Trophoblast cell (in vitro differentiated cells and primary cell): Measurements from ENCODE around the gene DSCAM.
"Not testable (repeated sequence)": the region's sequence is repeated elsewhere in the genome, so short reads cannot be mapped to it uniquely, and the experiment has no call there.

Experiments used
- DNase-seq, 2 donors: peaks; one replicate each; pipeline ENCODE4 v3.0.0-alpha.2; 2016
- H2AFZ ChIP-seq: 2 replicates; pipeline ENCODE4 v1.6.1; 2013; ENCODE audit warnings: low read length, moderate library complexity, mild to moderate bottlenecking; ENCODE audit not compliant: insufficient read depth, poor library complexity
- H2AK5ac ChIP-seq: 2 replicates; pipeline ENCODE4 v1.6.1; 2013; ENCODE audit warnings: mild to moderate bottlenecking, low read length
- H2BK120ac ChIP-seq: 2 replicates; pipeline ENCODE4 v1.6.1; 2013; ENCODE audit warnings: low read length, mild to moderate bottlenecking, moderate library complexity; ENCODE audit not compliant: insufficient read depth, poor library complexity
- H2BK12ac ChIP-seq: 2 replicates; pipeline ENCODE4 v1.6.1; 2013; ENCODE audit warnings: mild to moderate bottlenecking, low read length, moderate library complexity
- H2BK5ac ChIP-seq: 2 replicates; pipeline ENCODE4 v1.6.1; 2013; ENCODE audit warnings: low read length, low read depth, moderate library complexity, mild to moderate bottlenecking; ENCODE audit not compliant: poor library complexity
- H3K14ac ChIP-seq: 2 replicates; pipeline ENCODE4 v1.6.1; 2013; ENCODE audit warnings: mild to moderate bottlenecking, low read length
- H3K18ac ChIP-seq: 2 replicates; pipeline ENCODE4 v1.6.1; 2013; ENCODE audit warnings: mild to moderate bottlenecking, low read length
- H3K23ac ChIP-seq: 2 replicates; pipeline ENCODE4 v1.6.1; 2013; ENCODE audit warnings: low read length
- H3K27ac ChIP-seq: 2 replicates; pipeline ENCODE4 v1.5.1; 2013; ENCODE audit warnings: low read depth, mild to moderate bottlenecking, inconsistent platforms, low read length, moderate library complexity
- H3K27me3 ChIP-seq: 2 replicates; pipeline ENCODE4 v1.6.1; 2013; ENCODE audit warnings: inconsistent platforms, mild to moderate bottlenecking, low read length, moderate library complexity; ENCODE audit not compliant: insufficient read depth
- H3K36me3 ChIP-seq, 2 experiments: 1 replicate in 1 of 2; 2 replicates in 1 of 2; pipeline ENCODE4 v1.6.1; 2013; ENCODE audit warnings: low read length in 2 of 2, mild to moderate bottlenecking in 2 of 2, moderate library complexity in 1 of 2; ENCODE audit not compliant: insufficient read depth in 2 of 2, control insufficient read depth in 1 of 2
- H3K4ac ChIP-seq: 2 replicates; pipeline ENCODE4 v1.6.1; 2013; ENCODE audit warnings: low read depth, mild to moderate bottlenecking, low read length, moderate library complexity
- H3K4me1 ChIP-seq, 2 experiments: 1 replicate in 1 of 2; 2 replicates in 1 of 2; pipeline ENCODE4 v1.6.1; 2013; ENCODE audit warnings: low read length in 2 of 2, mild to moderate bottlenecking in 2 of 2, moderate library complexity in 1 of 2; ENCODE audit not compliant: insufficient read depth in 2 of 2, control insufficient read depth in 1 of 2
- H3K4me2 ChIP-seq: 2 replicates; pipeline ENCODE4 v1.6.1; 2013; ENCODE audit warnings: inconsistent platforms, mild to moderate bottlenecking, low read length, moderate library complexity
- H3K4me3 ChIP-seq: 2 replicates; pipeline ENCODE4 v1.5.1; 2013; ENCODE audit warnings: mild to moderate bottlenecking, low read depth, low read length, inconsistent platforms
- H3K79me1 ChIP-seq: one replicate; pipeline ENCODE4 v1.6.1; 2013; ENCODE audit warnings: low read length
- H3K79me2 ChIP-seq: 2 replicates; pipeline ENCODE4 v1.6.1; 2013; ENCODE audit warnings: low read length, mild to moderate bottlenecking; ENCODE audit not compliant: control insufficient read depth, insufficient read depth, poor library complexity
- H3K9ac ChIP-seq: 2 replicates; pipeline ENCODE4 v1.6.1; 2013; ENCODE audit warnings: mild to moderate bottlenecking, low read length
- H3K9me3 ChIP-seq: 2 replicates; pipeline ENCODE4 v1.6.1; 2013; ENCODE audit warnings: low read depth, mild to moderate bottlenecking, control low read depth, inconsistent platforms, low read length; ENCODE audit not compliant: insufficient read depth
- H4K12ac ChIP-seq: 2 replicates; pipeline ENCODE4 v1.6.1; 2013; ENCODE audit warnings: low read depth, mild to moderate bottlenecking, low read length, moderate library complexity
- H4K8ac ChIP-seq: 2 replicates; pipeline ENCODE4 v1.6.1; 2013; ENCODE audit warnings: low read depth, mild to moderate bottlenecking, low read length, moderate library complexity
- H4K91ac ChIP-seq: one replicate; pipeline ENCODE4 v1.6.1; 2013; ENCODE audit warnings: low read depth, mild to moderate bottlenecking, low read length, moderate library complexity
- WGBS: extraction: QIAGEN DNeasy Blood & Tissue Kit; methylation state at CpG from one replicate; pipeline ENCODE4 v1.1.7; 2013; ENCODE audit warnings: missing lambda C conversion rate; ENCODE audit not compliant: insufficient read length, insufficient coverage; ENCODE audit errors: extremely low coverage; 5-methylcytosine and 5-hydroxymethylcytosine counted together

Gene DSCAM

GRCh38 chr21:40447016-40447415 lies 399.9 kb downstream of the DSCAM start:
- no peaks in the 10 kb centered on the region for H3K9me3 ChIP-seq
- no peak overlapping the region for H4K8ac ChIP-seq
- H3K4me3 ChIP-seq: no peak overlapping the region
- H3K4me2 ChIP-seq: no peak overlapping the region
- no CpG with 5 or more reads among the region's 2 CpGs for WGBS
- H3K36me3 ChIP-seq: no peaks in the 10 kb centered on the region
- H3K27me3 ChIP-seq: no peaks in the 10 kb centered on the region
- no peak overlapping the region for H3K9ac ChIP-seq
- no peak overlapping the region for H3K14ac ChIP-seq
- H3K4me1 ChIP-seq: no peaks in the 10 kb centered on the region
- no peak overlapping the region for H4K12ac ChIP-seq
- H3K23ac ChIP-seq: no peak overlapping the region
- H3K27ac ChIP-seq: no peak overlapping the region
- no peak overlapping the region for H2AFZ ChIP-seq
- no peaks in the 10 kb centered on the region for H3K79me1 ChIP-seq
- no peak overlapping the region for H2AK5ac ChIP-seq
- H4K91ac ChIP-seq: no peak overlapping the region
- no peaks in the 10 kb centered on the region for H3K79me2 ChIP-seq
- H2BK12ac ChIP-seq: no peak overlapping the region
- no peak overlapping the region for H3K18ac ChIP-seq
- no peak overlapping the region for H3K4ac ChIP-seq
- H2BK5ac ChIP-seq: no peak overlapping the region
- H2BK120ac ChIP-seq: no peak overlapping the region
- no peak for DNase-seq

- H3K36me3 ChIP-seq: no peaks in the 10 kb centered on the region
Measured at GRCh38 chr21:40445349-40445921, 401.5 kb downstream of the DSCAM start.

GRCh38 chr21:40439581-40439980 lies 407.4 kb downstream of the DSCAM start:
- H3K4me1 ChIP-seq, H3K9me3 ChIP-seq, H3K79me2 ChIP-seq, H3K4me2 ChIP-seq, H2AFZ ChIP-seq, H3K27ac ChIP-seq, DNase-seq, H3K36me3 ChIP-seq, H3K27me3 ChIP-seq, H4K8ac ChIP-seq, H2BK5ac ChIP-seq, H3K18ac ChIP-seq, H3K9ac ChIP-seq, H2AK5ac ChIP-seq, H3K79me1 ChIP-seq, H3K4me3 ChIP-seq, H3K4ac ChIP-seq, H2BK12ac ChIP-seq, H3K14ac ChIP-seq, H4K91ac ChIP-seq, H4K12ac ChIP-seq, H2BK120ac ChIP-seq, H3K23ac ChIP-seq: not testable (repeated sequence)
- no CpG with 5 or more reads among the region's 2 CpGs for WGBS

More at GRCh38 chr21:40445349-40445921, 401.5 kb downstream of the DSCAM start:
- Histone ChIP-seq H3K18ac (no peak overlapping the region), H3K79me2 (no peaks in the 10 kb centered on the region), H3K14ac (no peak overlapping the region), H3K27ac (no peak overlapping the region), H2AK5ac (no peak overlapping the region), H2BK12ac (no peak overlapping the region), H4K8ac (no peak overlapping the region), H4K12ac (no peak overlapping the region), H3K27me3 (no peaks in the 10 kb centered on the region), H2BK5ac (no peak overlapping the region), H2AFZ (no peak overlapping the region), H3K4me2 (no peak overlapping the region), H4K91ac (no peak overlapping the region), H3K9ac (no peak overlapping the region), H3K4me1 (no peaks in the 10 kb centered on the region), H3K79me1 (no peaks in the 10 kb centered on the region), H3K4me3 (no peak overlapping the region), H2BK120ac (no peak overlapping the region), H3K9me3 (no peaks in the 10 kb centered on the region), H3K4ac (no peak overlapping the region), H3K23ac (no peak overlapping the region)
- no CpG with 5 or more reads among the region's 2 CpGs for WGBS
- no peak for DNase-seq

GRCh38 chr21:40438616-40439015 lies 408.3 kb downstream of the DSCAM start:
- H3K9me3 ChIP-seq: peaks cover 3% of the 10 kb centered on the region
- H3K4me1 ChIP-seq: no peaks in the 10 kb centered on the region
- H3K27ac ChIP-seq: no peak overlapping the region
- H4K12ac ChIP-seq: no peak overlapping the region
- H3K79me2 ChIP-seq: no peaks in the 10 kb centered on the region
- no peak overlapping the region for H2BK120ac ChIP-seq
- H3K4ac ChIP-seq: no peak overlapping the region
- no peaks in the 10 kb centered on the region for H3K79me1 ChIP-seq
- no peaks in the 10 kb centered on the region for H3K27me3 ChIP-seq
- H3K4me2 ChIP-seq: no peak overlapping the region
- H3K36me3 ChIP-seq: no peaks in the 10 kb centered on the region
- H2AK5ac ChIP-seq: no peak overlapping the region
- no peak overlapping the region for H4K91ac ChIP-seq
- DNase-seq: no peak
- no peak overlapping the region for H2BK5ac ChIP-seq
- H2BK12ac ChIP-seq: no peak overlapping the region
- WGBS: no CpG with 5 or more reads among the region's 3 CpGs
- H3K14ac ChIP-seq: no peak overlapping the region
- no peak overlapping the region for H3K18ac ChIP-seq
- no peak overlapping the region for H3K9ac ChIP-seq
- H3K23ac ChIP-seq: no peak overlapping the region
- no peak overlapping the region for H2AFZ ChIP-seq
- H4K8ac ChIP-seq: no peak overlapping the region
- H3K4me3 ChIP-seq: no peak overlapping the region
